K562 (cell line): ENCODE data around the gene NEUROD4. TPM values are rescaled to one million over a fixed set of nuclear protein-coding genes. Genes with fewer than 3 reads are reported as not detected.

Experiments
- CREB3L1 ChIP-seq: fragments of 450-650 bp; IDR thresholded peaks from 2 replicates; pipeline ENCODE4 v1.6.1; 2014; ENCODE audit warnings: low read depth, mild to moderate bottlenecking, moderate library complexity, borderline replicate concordance
- DNMT1 ChIP-seq: fragments of 450-650 bp; IDR thresholded peaks from 2 replicates; pipeline ENCODE4 v1.6.1; 2016; ENCODE audit warnings: antibody characterized with exemption, mild to moderate bottlenecking
- E2F6 ChIP-seq, 2 experiments: IDR thresholded peaks; 2 replicates each; pipeline ENCODE4 v1.6.1; 2011; ENCODE audit warnings: borderline replicate concordance in 1 of 2, control low read depth in 1 of 2, low read depth in 1 of 2, low read length in 1 of 2, mild to moderate bottlenecking in 1 of 2, mixed read lengths in 1 of 2, moderate library complexity in 1 of 2; ENCODE audit not compliant: insufficient read depth in 1 of 2, insufficient read length in 1 of 2, poor library complexity in 1 of 2, severe bottlenecking in 1 of 2; ENCODE audit errors: extremely low read depth in 1 of 2
- FOXA1 ChIP-seq: fragments of 450-650 bp; IDR thresholded peaks from 2 replicates; pipeline ENCODE4 v1.6.1; 2016; ENCODE audit warnings: mild to moderate bottlenecking, borderline replicate concordance
- FUS ChIP-seq: fragments of 200-400 bp; formaldehyde crosslinking; optimal IDR thresholded peaks from 2 replicates; pipeline ENCODE3; 2017; ENCODE audit warnings: low read depth, low read length
- HDAC6 ChIP-seq: IDR thresholded peaks from 2 replicates; pipeline ENCODE4 v1.6.1; 2012; ENCODE audit warnings: low read depth, mild to moderate bottlenecking, control low read depth, inconsistent platforms, low read length, moderate library complexity
- MGA ChIP-seq: fragments of 450-650 bp; IDR thresholded peaks from 2 replicates; pipeline ENCODE4 v1.6.1; 2016; ENCODE audit warnings: mild to moderate bottlenecking, moderate library complexity
- PHB ChIP-seq: fragments of 250-450 bp; sonication (Bioruptor Pico); IDR thresholded peaks from 2 replicates; pipeline ENCODE4 v1.5.0; 2021
- PHF8 ChIP-seq: fragments of 200-600 bp; sonication (generic); IDR thresholded peaks from 2 replicates; pipeline ENCODE4 v1.6.1; 2012; ENCODE audit warnings: mixed run types, mild to moderate bottlenecking, inconsistent platforms, low read length, moderate library complexity, borderline replicate concordance
- SMARCE1 ChIP-seq: fragments of 450-650 bp; IDR thresholded peaks from 2 replicates; pipeline ENCODE4 v1.7.1; 2016; ENCODE audit warnings: mild to moderate bottlenecking
- ZBTB34 ChIP-seq: fragments of 250-450 bp; sonication (Bioruptor Pico); IDR thresholded peaks from 2 replicates; pipeline ENCODE4 v1.8.0; 2021; ENCODE audit warnings: mild to moderate bottlenecking, moderate library complexity
- ZNF140 ChIP-seq: fragments of 250-450 bp; sonication (Bioruptor Pico); IDR thresholded peaks from 2 replicates; pipeline ENCODE4 v1.8.0; 2021; ENCODE audit warnings: moderate library complexity, mild to moderate bottlenecking, inconsistent platforms
- ZNF24 ChIP-seq: fragments of 450-650 bp; IDR thresholded peaks from 2 replicates; pipeline ENCODE4 v1.6.1; 2016
- ZNF75A ChIP-seq: fragments of 450-650 bp; formaldehyde crosslinking; IDR thresholded peaks from 2 replicates; pipeline ENCODE4 v1.4.0; 2020; ENCODE audit warnings: mild to moderate bottlenecking
- polyA plus RNA-seq, 8 experiments: library from polyadenylated mRNA; depleted of rRNA in 4 of 8; stranded (reverse) in 5 of 8; unstranded in 3 of 8; fragments of >200 nt; fragmentation: Nextera tagmentation in 2 of 8; fragmentation: Illumina TruSeq in 1 of 8; extraction: Ambion mirVana in 2 of 8; extraction: Trizol in 1 of 8; gene quantifications; 2 replicates each; pipeline versions ENCODE4 v1.2.1 to v1.2.3, GENCODE V29; 2011 to 2014; ENCODE audit warnings: inconsistent platforms in 1 of 8, missing spikeins in 1 of 8
- total RNA-seq, 7 experiments: library from RNA; depleted of rRNA in 6 of 7; stranded (reverse); fragments of >200 nt in 6 of 7; fragmentation: Illumina TruSeq in 2 of 7; extraction: Trizol in 2 of 7; gene quantifications; 2 replicates each; pipeline versions ENCODE4 v1.2.1 to v1.2.3, GENCODE V29; 2011 to 2021; ENCODE audit warnings: low replicate concordance in 1 of 7

NEUROD4 gene
- total and polyA plus RNA-seq, 9 of the 15 experiments (the other 6 are each of a cell fraction or from before 2014, with no cell fraction given), result not detected

GRCh38 chr12:54975875-54976274, 43.9 kb upstream of the NEUROD4 start (continued):
- no peak for TF ChIP-seq ZBTB34 (CRISPR knock-in tag)
- TF ChIP-seq ZNF140, result no peak
- TF ChIP-seq MGA, result peak; percentile 17; the same call in 1 of the 2 replicates
- no peak for TF ChIP-seq DNMT1
- TF ChIP-seq HDAC6, result no peak
- no peak for TF ChIP-seq CREB3L1
- TF ChIP-seq PHF8, result no peak
- TF ChIP-seq SMARCE1, result peak; percentile 39; the same call in 1 of the 2 replicates
- TF ChIP-seq E2F6 (IDR thresholded peaks at IDR 0.05; ENCODE audit: borderline replicate concordance in 1 of 2, extremely low read depth in 1 of 2, insufficient read depth in 1 of 2, insufficient read length in 1 of 2, low read depth in 1 of 2, low read length in 1 of 2, poor library complexity in 1 of 2, severe bottlenecking in 1 of 2), result peak in 1 of 2 experiments; percentile 41
- TF ChIP-seq ZNF75A (CRISPR knock-in tag), result no peak
- TF ChIP-seq FOXA1, result no peak
- no peak for TF ChIP-seq PHB
- no peak for TF ChIP-seq ZNF24
- TF ChIP-seq FUS, result no peak
